ENCODE data around the gene FGF14. TPM values are rescaled to one million over a fixed set of nuclear protein-coding genes. Genes with fewer than 3 reads are reported as not detected.

FGF14 gene
- total and polyA plus RNA-seq, 2 donors (not counting 1 experiment from before 2014, with no cell fraction given) = under 0.01 TPM; not detected in 1

- DNase-seq (no peak), ATAC-seq (ENCODE audit: low read depth) (no peak)
- no peak overlapping the region for H3K27ac ChIP-seq (ENCODE audit: low read length in 2 of 2)
- H3K9ac ChIP-seq (ENCODE audit: low read length) = no peak overlapping the region
- TF ChIP-seq EZH2 (IDR thresholded peaks at IDR 0.05; ENCODE audit: borderline replicate concordance, insufficient read depth, low read depth, low read length, poor library complexity, severe bottlenecking) = no peak
- no peak for TF ChIP-seq CTCF (IDR thresholded peaks at IDR 0.05)
- H3K4me2 ChIP-seq (replicated peaks; ENCODE audit: low read depth, low read length, poor library complexity, severe bottlenecking) = no peak overlapping the region
- no peaks in the 10 kb centered on the region for H3K79me2 ChIP-seq (ENCODE audit: control insufficient read depth, insufficient read depth, low read length)
- no peak overlapping the region for H3K27ac Mint-ChIP-seq
- ChIA-PET POLR2A (no interaction called here), CTCF (no interaction called here)
- intact Hi-C loops (cut with micrococcal nuclease) = no loop called here
- H3K36me3 ChIP-seq (replicated peaks in 1 of 2; ENCODE audit: control extremely low read depth in 1 of 2, control insufficient read depth in 1 of 2, extremely low read depth in 1 of 2, insufficient read depth in 2 of 2, low read length in 1 of 2) = no peaks in the 10 kb centered on the region
- no peak overlapping the region for H3K4me3 Mint-ChIP-seq
- H3K4me1 ChIP-seq (ENCODE audit: control insufficient read depth in 2 of 2, insufficient read depth in 2 of 2, low read length in 2 of 2) = no peaks in the 10 kb centered on the region
- no peaks in the 10 kb centered on the region for H3K27me3 ChIP-seq (replicated peaks in 1 of 4; ENCODE audit: control extremely low read depth in 1 of 4, control insufficient read depth in 3 of 4, insufficient read depth in 4 of 4, low read length in 3 of 4)
- H3K9me3 ChIP-seq (ENCODE audit: control extremely low read depth in 1 of 3, control insufficient read depth in 2 of 3, insufficient read depth in 1 of 3, low read length in 2 of 3) = no peaks in the 10 kb centered on the region
- no peaks in the 10 kb centered on the region for H4K20me1 ChIP-seq (ENCODE audit: control insufficient read depth, insufficient read depth, low read length, poor library complexity, severe bottlenecking)
- no peaks in the 10 kb centered on the region for H3K9me3 Mint-ChIP-seq (ENCODE audit: insufficient read depth)
- no peak overlapping the region for H2AFZ ChIP-seq (ENCODE audit: insufficient read depth, low read depth, low read length, poor library complexity, severe bottlenecking)
- WGBS (ENCODE audit: insufficient coverage) = no CpG with 5 or more reads among the region's 1 CpG
- H3K4me3 ChIP-seq (ENCODE audit: control extremely low read depth in 1 of 5, extremely low read depth in 1 of 5, insufficient read depth in 1 of 5, low read depth in 2 of 5, low read length in 4 of 5) = no peak overlapping the region
- no peaks in the 10 kb centered on the region for H3K4me1 Mint-ChIP-seq
- H3K27me3 Mint-ChIP-seq = no peaks in the 10 kb centered on the region
Measured at GRCh38 chr13:102235689-102236088, 166.2 kb downstream of the FGF14 start.

GRCh38 chr13:102234618-102235017, 167.2 kb downstream of the FGF14 start:
- no peak for TF ChIP-seq CTCF (IDR thresholded peaks at IDR 0.05)
- TF ChIP-seq EZH2 (IDR thresholded peaks at IDR 0.05; ENCODE audit: borderline replicate concordance, insufficient read depth, low read depth, low read length, poor library complexity, severe bottlenecking) = no peak
- no peak overlapping the region for H3K27ac Mint-ChIP-seq
- Histone ChIP-seq H4K20me1 (ENCODE audit: control insufficient read depth, insufficient read depth, low read length, poor library complexity, severe bottlenecking) (no peaks in the 10 kb centered on the region), H3K79me2 (ENCODE audit: control insufficient read depth, insufficient read depth, low read length) (no peaks in the 10 kb centered on the region), H3K27me3 (replicated peaks in 1 of 4; ENCODE audit: control extremely low read depth in 1 of 4, control insufficient read depth in 3 of 4, insufficient read depth in 4 of 4, low read length in 3 of 4) (no peaks in the 10 kb centered on the region), H3K9me3 (ENCODE audit: control extremely low read depth in 1 of 3, control insufficient read depth in 2 of 3, insufficient read depth in 1 of 3, low read length in 2 of 3) (no peaks in the 10 kb centered on the region), H3K4me1 (ENCODE audit: control insufficient read depth in 2 of 2, insufficient read depth in 2 of 2, low read length in 2 of 2) (no peaks in the 10 kb centered on the region), H3K4me2 (replicated peaks; ENCODE audit: low read depth, low read length, poor library complexity, severe bottlenecking) (no peak overlapping the region), H3K9ac (ENCODE audit: low read length) (no peak overlapping the region), H3K27ac (ENCODE audit: low read length in 2 of 2) (no peak overlapping the region), H3K4me3 (ENCODE audit: control extremely low read depth in 1 of 5, extremely low read depth in 1 of 5, insufficient read depth in 1 of 5, low read depth in 2 of 5, low read length in 4 of 5) (no peak overlapping the region), H2AFZ (ENCODE audit: insufficient read depth, low read depth, low read length, poor library complexity, severe bottlenecking) (no peak overlapping the region), H3K36me3 (replicated peaks in 1 of 2; ENCODE audit: control extremely low read depth in 1 of 2, control insufficient read depth in 1 of 2, extremely low read depth in 1 of 2, insufficient read depth in 2 of 2, low read length in 1 of 2) (no peaks in the 10 kb centered on the region)
- intact Hi-C loops (cut with micrococcal nuclease) = no loop called here
- no peak for ATAC-seq (ENCODE audit: low read depth)
- WGBS (ENCODE audit: insufficient coverage) = no CpG with 5 or more reads among the region's 2 CpGs
- ChIA-PET POLR2A (no interaction called here), CTCF (no interaction called here)
- no peaks in the 10 kb centered on the region for H3K9me3 Mint-ChIP-seq (ENCODE audit: insufficient read depth)
- H3K4me3 Mint-ChIP-seq = no peak overlapping the region
- H3K4me1 Mint-ChIP-seq = no peaks in the 10 kb centered on the region
- H3K27me3 Mint-ChIP-seq = no peaks in the 10 kb centered on the region
- DNase-seq = no peak

Data from B cell (primary cell).